HG03342 (cell line): ENCODE results near the gene GNG4.
"Not testable (repeated sequence)": the region's sequence is repeated elsewhere in the genome, so short reads cannot be mapped to it uniquely, and the experiment has no call there.

Experiments used
- ATAC-seq: cut with Tn5 transposase; IDR thresholded peaks from one replicate; pipeline ENCODE4 v1.9.1; 2021; ENCODE audit warnings: mild to moderate bottlenecking, moderate library complexity; ENCODE audit not compliant: unreplicated experiment

The GNG4 gene

GRCh38 chr1:235546369-235547155 lies 103.0 kb downstream of the GNG4 start:
- not testable (repeated sequence) for ATAC-seq

- ATAC-seq = no peak
Observed at GRCh38 chr1:235545292-235545930, 104.2 kb downstream of the GNG4 start.

- not testable (repeated sequence) for ATAC-seq
Observed at GRCh38 chr1:235542845-235543244, 106.7 kb downstream of the GNG4 start.

GRCh38 chr1:235533476-235534168 lies 116.0 kb downstream of the GNG4 start:
- no peak for ATAC-seq

GRCh38 chr1:235532360-235532759 lies 117.2 kb downstream of the GNG4 start:
- no peak for ATAC-seq

- ATAC-seq = no peak
Observed at GRCh38 chr1:235527196-235527814, 122.3 kb downstream of the GNG4 start.

GRCh38 chr1:235525314-235525713 lies 124.3 kb downstream of the GNG4 start:
- no peak for ATAC-seq

- no peak for ATAC-seq
Observed at GRCh38 chr1:235516862-235517446, 132.6 kb downstream of the GNG4 start.

- no peak for ATAC-seq
Observed at GRCh38 chr1:235515844-235516512, 133.6 kb downstream of the GNG4 start.

- no peak for ATAC-seq
Observed at GRCh38 chr1:235513495-235514366, 135.9 kb downstream of the GNG4 start.

GRCh38 chr1:235511470-235512240 lies 137.9 kb downstream of the GNG4 start:
- no peak for ATAC-seq

- ATAC-seq = no peak
Observed at GRCh38 chr1:235510823-235511222, 138.8 kb downstream of the GNG4 start.

- ATAC-seq = no peak
Observed at GRCh38 chr1:235507623-235508022, 142.0 kb downstream of the GNG4 start.

- ATAC-seq = peak; percentile 75
Observed at GRCh38 chr1:235504494-235505222, 144.9 kb downstream of the GNG4 start.

- ATAC-seq = peak; percentile 41
Observed at GRCh38 chr1:235504122-235504493, 145.5 kb downstream of the GNG4 start, which contains the start of gene B3GALNT2. Gene B3GALNT2, minus strand, starts transcription at chr1:235504452. Its CDS starts 200 bp downstream, at chr1:235504252.

GRCh38 chr1:235503403-235504121 lies 146.0 kb downstream of the GNG4 start:
- ATAC-seq = peak; percentile 3
